HG03135 (cell line): Measurements from ENCODE around the gene MSL2.
"Not testable (repeated sequence)": the region's sequence is repeated elsewhere in the genome, so short reads cannot be mapped to it uniquely, and the experiment has no call there.

Experiments used
- ATAC-seq: cut with Tn5 transposase; IDR thresholded peaks from one replicate; pipeline ENCODE4 v1.9.1; 2021; ENCODE audit warnings: mild to moderate bottlenecking, moderate library complexity; ENCODE audit not compliant: unreplicated experiment

MSL2 gene

GRCh38 chr3:136196064-136196400 is at the start of gene MSL2:
Gene MSL2, minus strand, starts transcription at chr3:136196335. Its CDS starts 1,222 bp downstream, at chr3:136195113.
- ATAC-seq = no peak

GRCh38 chr3:136245691-136246090 is 49.6 kb upstream of the MSL2 start:
- ATAC-seq = no peak

- ATAC-seq = no peak
These were observed 43.0 kb upstream of the MSL2 start for GRCh38 chr3:136239094-136239493.

- ATAC-seq = no peak
These were observed 42.0 kb upstream of the MSL2 start for GRCh38 chr3:136237961-136238649.

GRCh38 chr3:136237103-136237502 is 41.0 kb upstream of the MSL2 start:
- ATAC-seq = no peak

- ATAC-seq = no peak
These were observed 40.0 kb upstream of the MSL2 start for GRCh38 chr3:136236109-136236508.

GRCh38 chr3:136235545-136235944 is 39.4 kb upstream of the MSL2 start:
- no peak for ATAC-seq

- ATAC-seq = no peak
These were observed 36.3 kb upstream of the MSL2 start for GRCh38 chr3:136232413-136232812.

- ATAC-seq = not testable (repeated sequence)
These were observed 26.6 kb upstream of the MSL2 start for GRCh38 chr3:136222746-136223145.

GRCh38 chr3:136211547-136211946 is 15.4 kb upstream of the MSL2 start:
- no peak for ATAC-seq

GRCh38 chr3:136209921-136210320 is 13.8 kb upstream of the MSL2 start:
- ATAC-seq = no peak

GRCh38 chr3:136207489-136208115 is 11.5 kb upstream of the MSL2 start:
- no peak for ATAC-seq

GRCh38 chr3:136199219-136199618 is 3.1 kb upstream of the MSL2 start:
- ATAC-seq = not testable (repeated sequence)

GRCh38 chr3:136198462-136199078 is 2.4 kb upstream of the MSL2 start:
- ATAC-seq = not testable (repeated sequence)

- ATAC-seq = no peak
These were observed 1.1 kb upstream of the MSL2 start for GRCh38 chr3:136197159-136197793.

GRCh38 chr3:136196401-136197158 is 445 bp upstream of the MSL2 start:
- ATAC-seq = peak; percentile 58

GRCh38 chr3:136195258-136196063 is 674 bp downstream of the MSL2 start:
- peak; percentile 41 for ATAC-seq

GRCh38 chr3:136194409-136195257 is 1.5 kb downstream of the MSL2 start:
- no peak for ATAC-seq
